GM21390 (cell line): ENCODE data around the gene MB21D2.
A peak's percentile ranks its signal among the peaks of the same experiment; 100 is the strongest.

Experiments
- ATAC-seq: cut with Tn5 transposase; IDR thresholded peaks from one replicate; pipeline ENCODE4 v1.9.1; 2021; ENCODE audit not compliant: unreplicated experiment

The MB21D2 gene

GRCh38 chr3:192892981-192893700, 24.5 kb downstream of the MB21D2 start:
- peak; percentile 94 for ATAC-seq

GRCh38 chr3:192890347-192891335, 27.0 kb downstream of the MB21D2 start:
- no peak for ATAC-seq

- ATAC-seq = no peak
These were observed 28.0 kb downstream of the MB21D2 start for GRCh38 chr3:192889679-192890078.

GRCh38 chr3:192888190-192888589, 29.5 kb downstream of the MB21D2 start:
- no peak for ATAC-seq

- ATAC-seq = no peak
These were observed 30.0 kb downstream of the MB21D2 start for GRCh38 chr3:192887701-192888100.

- no peak for ATAC-seq
These were observed 30.6 kb downstream of the MB21D2 start for GRCh38 chr3:192887047-192887446.

GRCh38 chr3:192884777-192885773, 32.6 kb downstream of the MB21D2 start:
- no peak for ATAC-seq

GRCh38 chr3:192883512-192883911, 34.1 kb downstream of the MB21D2 start:
- no peak for ATAC-seq

GRCh38 chr3:192881159-192881786, 36.4 kb downstream of the MB21D2 start:
- no peak for ATAC-seq

- ATAC-seq = no peak
These were observed 37.3 kb downstream of the MB21D2 start for GRCh38 chr3:192880313-192880712.

GRCh38 chr3:192879346-192880031, 38.2 kb downstream of the MB21D2 start:
- ATAC-seq = no peak

- no peak for ATAC-seq
These were observed 41.6 kb downstream of the MB21D2 start for GRCh38 chr3:192875971-192876565.

GRCh38 chr3:192870822-192871221, 46.8 kb downstream of the MB21D2 start:
- ATAC-seq = no peak

- ATAC-seq = no peak
These were observed 48.3 kb downstream of the MB21D2 start for GRCh38 chr3:192869131-192870031.

GRCh38 chr3:192867645-192868044, 50.0 kb downstream of the MB21D2 start:
- no peak for ATAC-seq

GRCh38 chr3:192866804-192867203, 50.9 kb downstream of the MB21D2 start:
- ATAC-seq = no peak

GRCh38 chr3:192864941-192865340, 52.7 kb downstream of the MB21D2 start:
- ATAC-seq = peak; percentile 77

GRCh38 chr3:192863091-192863420, 54.6 kb downstream of the MB21D2 start:
- ATAC-seq = no peak
